Loucy (cell line): ENCODE results near the gene ALG8.

Source experiments
- H2AFZ ChIP-seq: fragments of 200-600 bp; sonication (generic); 2 replicates; pipeline ENCODE4 v1.6.0; 2016; ENCODE audit warnings: antibody characterized with exemption, mild to moderate bottlenecking, low read length, moderate library complexity
- H3F3A ChIP-seq: fragments of 200-600 bp; 2 replicates; pipeline ENCODE4 v1.6.0; 2016; ENCODE audit warnings: antibody characterized with exemption, low read depth, mild to moderate bottlenecking
- H3K27me3 ChIP-seq: fragments of 200-600 bp; sonication (generic); 2 replicates; pipeline ENCODE4 v1.6.1; 2014; ENCODE audit warnings: low read length, mild to moderate bottlenecking; ENCODE audit not compliant: insufficient read depth, poor library complexity, severe bottlenecking
- H3K36me3 ChIP-seq: fragments of 200-600 bp; sonication (generic); 2 replicates; pipeline ENCODE4 v1.6.1; 2016; ENCODE audit warnings: low read length; ENCODE audit not compliant: insufficient read depth
- H3K4me1 ChIP-seq: fragments of 200-600 bp; sonication (generic); 2 replicates; pipeline ENCODE4 v1.5.1; 2014; ENCODE audit warnings: low read length, mild to moderate bottlenecking; ENCODE audit not compliant: insufficient read depth, poor library complexity, severe bottlenecking
- H3K4me2 ChIP-seq: fragments of 200-600 bp; sonication (generic); 2 replicates; pipeline ENCODE4 v1.6.0; 2014; ENCODE audit warnings: antibody characterized with exemption, low read length, low read depth, mild to moderate bottlenecking; ENCODE audit not compliant: poor library complexity, severe bottlenecking
- H3K4me3 ChIP-seq: fragments of 200-600 bp; sonication (generic); 2 replicates; pipeline ENCODE4 v1.5.1; 2014; ENCODE audit warnings: low read length, mild to moderate bottlenecking, mixed read lengths; ENCODE audit not compliant: poor library complexity, severe bottlenecking
- H3K79me2 ChIP-seq: fragments of 200-600 bp; sonication (generic); 2 replicates; pipeline ENCODE4 v1.6.1; 2014; ENCODE audit warnings: low read length; ENCODE audit not compliant: insufficient read depth
- H3K9ac ChIP-seq: fragments of 200-600 bp; sonication (generic); 2 replicates; pipeline ENCODE4 v1.6.0; 2014; ENCODE audit warnings: mild to moderate bottlenecking, low read depth, low read length, moderate library complexity; ENCODE audit not compliant: poor library complexity, severe bottlenecking
- H3K9me2 ChIP-seq: fragments of 200-600 bp; sonication (generic); replicated peaks from 2 replicates; pipeline ENCODE4 v1.6.1; 2016; ENCODE audit warnings: low read depth, low read length, mixed read lengths
- H3K9me3 ChIP-seq: fragments of 200-600 bp; sonication (generic); 2 replicates; pipeline ENCODE4 v1.6.1; 2014; ENCODE audit warnings: mild to moderate bottlenecking, antibody characterized with exemption, low read length, low read depth; ENCODE audit not compliant: insufficient read depth
- H4K20me1 ChIP-seq: fragments of 200-600 bp; sonication (generic); 2 replicates; pipeline ENCODE4 v1.6.0; 2014; ENCODE audit warnings: antibody characterized with exemption, low read length, mild to moderate bottlenecking; ENCODE audit not compliant: insufficient read depth, poor library complexity, severe bottlenecking
- CTCF ChIP-seq: fragments of 200-600 bp; sonication (generic); conservative IDR thresholded peaks from 2 replicates; pipeline ENCODE4 v1.5.1; 2014; ENCODE audit warnings: mild to moderate bottlenecking, antibody characterized with exemption, low read length
- EZH2phosphoT487 ChIP-seq: fragments of 200-600 bp; IDR thresholded peaks from 2 replicates; pipeline ENCODE4 v1.6.1; 2018; ENCODE audit warnings: antibody characterized with exemption, mild to moderate bottlenecking, moderate library complexity, borderline replicate concordance

Gene ALG8

DNA sequence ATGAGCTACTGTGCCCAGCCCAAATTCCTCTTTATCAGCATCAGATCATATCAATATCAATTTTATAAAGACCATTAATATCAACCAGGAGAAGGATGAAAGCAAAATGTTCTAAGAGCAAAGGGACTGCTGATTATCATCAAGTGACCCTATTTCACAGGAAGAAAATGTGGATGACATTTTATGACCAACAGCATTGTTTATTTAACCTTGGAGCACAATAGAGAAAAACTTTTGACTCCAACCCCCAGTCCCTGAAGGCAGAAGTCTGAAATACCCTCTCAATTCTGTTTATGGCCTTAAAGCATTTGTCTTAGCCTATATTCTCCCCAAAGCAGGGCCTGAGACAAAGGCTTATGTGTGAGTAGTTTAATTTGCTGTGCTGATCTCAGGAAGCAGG, 11.3 kb upstream of the ALG8 start:
- Histone ChIP-seq H3K79me2 (no peaks in the 10 kb centered on the region), H3K9me3 (no peaks in the 10 kb centered on the region), H3K9ac (no peak overlapping the region), H3K4me3 (no peak overlapping the region), H3K4me1 (no peaks in the 10 kb centered on the region), H2AFZ (no peak overlapping the region), H3K4me2 (no peak overlapping the region), H3K9me2 (no peaks in the 10 kb centered on the region), H3F3A (no peaks in the 10 kb centered on the region), H3K36me3 (no peaks in the 10 kb centered on the region), H4K20me1 (no peaks in the 10 kb centered on the region), H3K27me3 (no peaks in the 10 kb centered on the region)
- TF ChIP-seq CTCF (no peak), EZH2phosphoT487 (no peak)

GRCh38 chr11:78150346-78150745, 10.9 kb upstream of the ALG8 start:
- Histone ChIP-seq H3K4me2 (no peak overlapping the region), H3K9me2 (no peaks in the 10 kb centered on the region), H3K79me2 (no peaks in the 10 kb centered on the region), H2AFZ (no peak overlapping the region), H3K9me3 (no peaks in the 10 kb centered on the region), H3K27me3 (no peaks in the 10 kb centered on the region), H3K4me3 (no peak overlapping the region), H3K9ac (no peak overlapping the region), H3K4me1 (no peaks in the 10 kb centered on the region), H4K20me1 (no peaks in the 10 kb centered on the region), H3K36me3 (no peaks in the 10 kb centered on the region), H3F3A (no peaks in the 10 kb centered on the region)
- TF ChIP-seq EZH2phosphoT487 (no peak), CTCF (no peak)

DNA sequence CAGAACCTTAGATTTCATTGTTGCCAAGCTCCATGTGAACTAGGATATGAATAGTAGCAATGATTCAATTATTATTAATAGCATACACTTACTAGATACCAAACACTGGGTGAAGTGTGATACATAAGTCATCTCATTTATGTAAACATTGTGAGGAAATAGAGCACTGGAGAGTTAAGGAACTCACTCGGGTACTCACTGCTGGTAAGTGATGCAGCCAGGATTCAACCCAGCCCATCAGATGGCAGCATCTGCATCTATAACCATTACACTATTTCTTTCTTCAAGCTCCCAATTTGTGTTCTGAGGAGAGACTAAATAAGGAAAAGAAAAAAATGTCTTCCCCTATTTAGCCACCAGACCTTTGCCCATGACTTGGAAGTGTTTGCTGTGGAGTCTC, 10.2 kb upstream of the ALG8 start:
- no peak overlapping the region for H3K4me2 ChIP-seq
- no peaks in the 10 kb centered on the region for H3K27me3 ChIP-seq
- H3K9ac ChIP-seq = no peak overlapping the region
- H3K4me3 ChIP-seq = no peak overlapping the region
- H3K36me3 ChIP-seq = no peaks in the 10 kb centered on the region
- no peak overlapping the region for H2AFZ ChIP-seq
- H3K9me2 ChIP-seq = no peaks in the 10 kb centered on the region
- no peaks in the 10 kb centered on the region for H3K79me2 ChIP-seq
- H3K9me3 ChIP-seq = no peaks in the 10 kb centered on the region
- no peaks in the 10 kb centered on the region for H4K20me1 ChIP-seq
- no peaks in the 10 kb centered on the region for H3K4me1 ChIP-seq
- no peaks in the 10 kb centered on the region for H3F3A ChIP-seq
- peak; percentile 41 for TF ChIP-seq CTCF
- TF ChIP-seq EZH2phosphoT487 = no peak
